Measurements from ENCODE around the gene KLHL36.

KLHL36 gene

DNA sequence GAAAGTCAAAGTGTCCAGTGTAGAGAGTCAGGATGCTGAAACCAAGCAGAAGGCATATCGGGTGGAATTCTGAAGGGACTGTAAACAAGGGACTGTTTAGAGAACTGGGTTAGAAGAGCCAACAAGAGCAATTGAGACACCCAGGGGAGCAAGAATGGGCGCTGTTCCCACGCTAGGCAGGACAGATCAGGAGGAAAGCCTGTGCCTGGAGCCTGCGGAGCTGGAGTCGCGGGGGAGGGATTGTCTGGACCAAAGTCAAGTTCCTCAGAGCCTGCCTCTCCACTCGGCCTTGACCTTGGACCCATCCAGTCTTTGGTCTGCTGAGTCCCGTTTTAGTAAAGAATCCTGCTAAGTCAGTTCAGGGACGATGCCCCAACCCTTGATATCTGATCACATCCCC lies 14.7 kb upstream of the KLHL36 start:
- Histone ChIP-seq H3K27ac (ENCODE audit: low read depth, low read length) (no peak overlapping the region), H3K4me3 (ENCODE audit: low read depth in 1 of 2, low read length in 2 of 2) (no peak overlapping the region), H3K9ac (ENCODE audit: low read length) (no peak overlapping the region), H3K36me3 (ENCODE audit: insufficient read depth, low read length) (no peaks in the 10 kb centered on the region), H3K27me3 (ENCODE audit: control insufficient read depth in 1 of 2, insufficient read depth in 2 of 2, low read length in 2 of 2) (no peaks in the 10 kb centered on the region), H3K9me3 (ENCODE audit: low read length) (no peaks in the 10 kb centered on the region), H3K4me1 (ENCODE audit: insufficient read depth, low read length) (no peaks in the 10 kb centered on the region)

DNA sequence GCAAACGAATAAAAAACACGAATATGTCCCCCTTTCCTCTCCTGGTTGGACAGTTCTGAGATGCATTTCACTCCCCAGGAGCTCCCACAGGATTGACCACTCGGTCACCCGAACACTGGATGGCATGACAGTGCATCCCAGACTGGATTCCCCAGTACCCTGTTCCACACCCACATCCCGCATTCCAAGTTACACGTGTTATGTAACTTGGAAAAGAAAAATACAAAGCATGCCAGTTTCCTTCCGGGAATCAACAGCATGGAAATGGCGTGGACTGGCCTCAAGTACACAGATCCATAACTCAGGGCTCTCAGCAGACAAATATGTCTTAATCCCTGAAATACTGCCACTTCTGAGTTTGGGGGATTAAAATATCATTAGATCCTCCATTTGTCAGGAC lies 12.6 kb upstream of the KLHL36 start:
- H3K36me3 ChIP-seq (ENCODE audit: insufficient read depth, low read length): no peaks in the 10 kb centered on the region
- no peak overlapping the region for H3K4me3 ChIP-seq (ENCODE audit: low read depth in 1 of 2, low read length in 2 of 2)
- H3K4me1 ChIP-seq (ENCODE audit: insufficient read depth, low read length): no peaks in the 10 kb centered on the region
- H3K9me3 ChIP-seq (ENCODE audit: low read length): no peaks in the 10 kb centered on the region
- H3K9ac ChIP-seq (ENCODE audit: low read length): no peak overlapping the region
- H3K27me3 ChIP-seq (ENCODE audit: control insufficient read depth in 1 of 2, insufficient read depth in 2 of 2, low read length in 2 of 2): no peaks in the 10 kb centered on the region
- no peak overlapping the region for H3K27ac ChIP-seq (ENCODE audit: low read depth, low read length)

DNA sequence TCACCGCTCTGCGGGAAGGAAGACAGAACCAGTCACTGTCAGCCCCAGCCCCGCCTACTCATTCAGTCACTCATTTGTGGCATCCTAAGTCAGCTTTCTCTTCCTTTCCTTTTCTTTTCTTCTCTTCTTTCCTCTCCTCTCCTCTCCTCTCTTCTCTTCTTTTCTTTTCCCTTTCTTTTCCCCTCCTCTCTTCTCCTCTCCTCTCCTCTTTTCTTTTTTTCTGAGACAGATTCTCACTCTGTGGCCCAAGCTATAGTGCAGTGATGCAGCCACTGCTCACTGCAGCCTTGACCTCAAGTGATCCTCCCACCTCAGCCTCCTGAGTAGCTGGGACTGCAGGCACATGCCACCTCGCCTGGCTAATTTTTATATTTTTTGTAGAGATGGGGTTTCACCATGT lies 10.6 kb upstream of the KLHL36 start:
- Histone ChIP-seq H3K9ac (ENCODE audit: low read length) (no peak overlapping the region), H3K36me3 (ENCODE audit: insufficient read depth, low read length) (no peaks in the 10 kb centered on the region), H3K27me3 (ENCODE audit: control insufficient read depth in 1 of 2, insufficient read depth in 2 of 2, low read length in 2 of 2) (no peaks in the 10 kb centered on the region), H3K4me3 (ENCODE audit: low read depth in 1 of 2, low read length in 2 of 2) (no peak overlapping the region), H3K9me3 (ENCODE audit: low read length) (no peaks in the 10 kb centered on the region), H3K4me1 (ENCODE audit: insufficient read depth, low read length) (peaks cover 7% of the 10 kb centered on the region), H3K27ac (ENCODE audit: low read depth, low read length) (no peak overlapping the region)

- Histone ChIP-seq H3K9me3 (ENCODE audit: low read length) (no peaks in the 10 kb centered on the region), H3K27me3 (ENCODE audit: control insufficient read depth in 1 of 2, insufficient read depth in 2 of 2, low read length in 2 of 2) (no peaks in the 10 kb centered on the region), H3K4me1 (ENCODE audit: insufficient read depth, low read length) (peaks cover 13% of the 10 kb centered on the region), H3K9ac (ENCODE audit: low read length) (no peak overlapping the region), H3K27ac (ENCODE audit: low read depth, low read length) (no peak overlapping the region), H3K36me3 (ENCODE audit: insufficient read depth, low read length) (no peaks in the 10 kb centered on the region), H3K4me3 (ENCODE audit: low read depth in 1 of 2, low read length in 2 of 2) (no peak overlapping the region)
Observed at GRCh38 chr16:84638231-84638806, 10.0 kb upstream of the KLHL36 start.

GRCh38 chr16:84640145-84640544 lies 8.2 kb upstream of the KLHL36 start:
- Histone ChIP-seq H3K27me3 (ENCODE audit: control insufficient read depth in 1 of 2, insufficient read depth in 2 of 2, low read length in 2 of 2) (no peaks in the 10 kb centered on the region), H3K36me3 (ENCODE audit: insufficient read depth, low read length) (no peaks in the 10 kb centered on the region), H3K4me1 (ENCODE audit: insufficient read depth, low read length) (peaks cover 20% of the 10 kb centered on the region), H3K9ac (ENCODE audit: low read length) (no peak overlapping the region), H3K4me3 (ENCODE audit: low read depth in 1 of 2, low read length in 2 of 2) (no peak overlapping the region), H3K9me3 (ENCODE audit: low read length) (no peaks in the 10 kb centered on the region), H3K27ac (ENCODE audit: low read depth, low read length) (no peak overlapping the region)

- Histone ChIP-seq H3K27me3 (ENCODE audit: control insufficient read depth in 1 of 2, insufficient read depth in 2 of 2, low read length in 2 of 2) (no peaks in the 10 kb centered on the region), H3K36me3 (ENCODE audit: insufficient read depth, low read length) (no peaks in the 10 kb centered on the region), H3K27ac (ENCODE audit: low read depth, low read length) (no peak overlapping the region), H3K4me1 (ENCODE audit: insufficient read depth, low read length) (peaks cover 20% of the 10 kb centered on the region), H3K9me3 (ENCODE audit: low read length) (no peaks in the 10 kb centered on the region), H3K4me3 (ENCODE audit: low read depth in 1 of 2, low read length in 2 of 2) (no peak overlapping the region), H3K9ac (ENCODE audit: low read length) (no peak overlapping the region)
Observed at GRCh38 chr16:84641643-84642358, 6.5 kb upstream of the KLHL36 start.

GRCh38 chr16:84643180-84643583 lies 5.1 kb upstream of the KLHL36 start:
- Histone ChIP-seq H3K9ac (ENCODE audit: low read length) (no peak overlapping the region), H3K4me3 (ENCODE audit: low read depth in 1 of 2, low read length in 2 of 2) (no peak overlapping the region), H3K4me1 (ENCODE audit: insufficient read depth, low read length) (peaks cover 25% of the 10 kb centered on the region), H3K27me3 (ENCODE audit: control insufficient read depth in 1 of 2, insufficient read depth in 2 of 2, low read length in 2 of 2) (no peaks in the 10 kb centered on the region), H3K27ac (ENCODE audit: low read depth, low read length) (peak overlapping the region; percentile 48), H3K9me3 (ENCODE audit: low read length) (no peaks in the 10 kb centered on the region), H3K36me3 (ENCODE audit: insufficient read depth, low read length) (no peaks in the 10 kb centered on the region)

- Histone ChIP-seq H3K4me3 (ENCODE audit: low read depth in 1 of 2, low read length in 2 of 2) (no peak overlapping the region), H3K27ac (ENCODE audit: low read depth, low read length) (peak overlapping the region; percentile 48), H3K27me3 (ENCODE audit: control insufficient read depth in 1 of 2, insufficient read depth in 2 of 2, low read length in 2 of 2) (no peaks in the 10 kb centered on the region), H3K36me3 (ENCODE audit: insufficient read depth, low read length) (no peaks in the 10 kb centered on the region), H3K9me3 (ENCODE audit: low read length) (no peaks in the 10 kb centered on the region), H3K9ac (ENCODE audit: low read length) (no peak overlapping the region), H3K4me1 (ENCODE audit: insufficient read depth, low read length) (peaks cover 25% of the 10 kb centered on the region)
Observed at GRCh38 chr16:84643674-84644073, 4.6 kb upstream of the KLHL36 start.

DNA sequence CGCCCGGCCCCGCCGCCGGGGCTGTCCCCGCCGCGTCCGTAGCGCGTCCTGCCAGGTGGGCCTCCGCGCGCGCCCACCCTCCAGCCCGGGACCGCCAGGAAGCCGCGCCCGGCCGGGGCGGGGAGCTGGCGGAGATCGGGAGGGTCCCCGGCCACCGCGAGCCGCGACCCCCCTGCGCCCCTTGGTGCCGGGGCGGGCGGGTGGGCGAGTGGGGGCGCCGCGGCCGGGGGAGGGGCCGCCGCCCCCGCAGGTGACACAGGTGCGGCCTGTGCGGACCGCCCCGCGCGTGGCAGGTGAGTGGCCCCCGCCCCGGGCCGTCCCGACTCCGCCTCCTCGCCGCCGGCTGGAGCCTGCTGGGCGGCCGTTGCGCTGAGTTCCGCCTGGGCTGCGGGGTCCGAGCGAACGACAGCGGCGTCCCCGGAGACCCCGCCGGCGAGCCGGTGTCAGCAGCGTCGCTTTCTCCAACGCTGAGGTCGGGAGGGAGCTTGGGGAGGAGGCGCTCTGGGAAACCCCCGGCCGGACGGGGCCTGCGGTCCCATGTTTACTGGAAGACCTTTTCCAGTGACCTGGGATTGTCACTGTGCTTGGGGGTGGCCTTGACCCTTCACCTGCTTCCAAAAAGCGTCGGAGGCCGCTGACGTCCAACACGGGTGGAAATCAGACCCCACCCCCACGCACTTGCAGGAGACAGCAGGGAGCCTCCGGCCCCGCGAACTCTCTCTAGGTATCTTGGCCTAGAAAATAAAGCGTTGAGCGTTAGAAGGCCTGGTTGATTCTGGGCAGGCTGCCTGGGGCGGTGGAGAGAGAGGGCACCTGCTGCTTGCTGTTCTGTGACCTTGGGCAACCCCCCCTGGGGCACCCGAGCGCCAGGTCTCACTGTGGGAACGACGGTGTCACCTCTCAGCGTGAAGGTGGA lies 542 bp downstream of the KLHL36 start:
- Histone ChIP-seq H3K4me3 (ENCODE audit: low read depth in 1 of 2, low read length in 2 of 2) (peak overlapping the region; percentile 66 to 68), H3K27ac (ENCODE audit: low read depth, low read length) (peak overlapping the region; percentile 95), H3K36me3 (ENCODE audit: insufficient read depth, low read length) (peaks cover 18% of the 10 kb centered on the region), H3K9ac (ENCODE audit: low read length) (peak overlapping the region; percentile 45), H3K4me1 (ENCODE audit: insufficient read depth, low read length) (peaks cover 7% of the 10 kb centered on the region), H3K27me3 (ENCODE audit: control insufficient read depth in 1 of 2, insufficient read depth in 2 of 2, low read length in 2 of 2) (no peaks in the 10 kb centered on the region), H3K9me3 (ENCODE audit: low read length) (no peaks in the 10 kb centered on the region)

GRCh38 chr16:84649511-84649861 lies 1.2 kb downstream of the KLHL36 start:
- Histone ChIP-seq H3K4me1 (ENCODE audit: insufficient read depth, low read length) (peaks cover 5% of the 10 kb centered on the region), H3K27ac (ENCODE audit: low read depth, low read length) (peak overlapping the region; percentile 95), H3K36me3 (ENCODE audit: insufficient read depth, low read length) (peaks cover 18% of the 10 kb centered on the region), H3K27me3 (ENCODE audit: control insufficient read depth in 1 of 2, insufficient read depth in 2 of 2, low read length in 2 of 2) (no peaks in the 10 kb centered on the region), H3K9me3 (ENCODE audit: low read length) (no peaks in the 10 kb centered on the region), H3K9ac (ENCODE audit: low read length) (no peak overlapping the region), H3K4me3 (ENCODE audit: low read depth in 1 of 2, low read length in 2 of 2) (peak overlapping the region; percentile 66 to 68)

- Histone ChIP-seq H3K4me3 (ENCODE audit: low read depth in 1 of 2, low read length in 2 of 2) (no peak overlapping the region), H3K36me3 (ENCODE audit: insufficient read depth, low read length) (peaks cover 18% of the 10 kb centered on the region), H3K27me3 (ENCODE audit: control insufficient read depth in 1 of 2, insufficient read depth in 2 of 2, low read length in 2 of 2) (no peaks in the 10 kb centered on the region), H3K9me3 (ENCODE audit: low read length) (no peaks in the 10 kb centered on the region), H3K27ac (ENCODE audit: low read depth, low read length) (no peak overlapping the region), H3K4me1 (ENCODE audit: insufficient read depth, low read length) (peaks cover 5% of the 10 kb centered on the region), H3K9ac (ENCODE audit: low read length) (no peak overlapping the region)
Observed at GRCh38 chr16:84650062-84650991, 2.0 kb downstream of the KLHL36 start.

Data from muscle layer of colon (tissue), 2 donors.